ENCODE results near the gene ELMO1.

ELMO1 gene

GRCh38 chr7:37089972-37090371 lies 358.7 kb downstream of the ELMO1 start:
- 0 out of 3 replicates have a peak, but pooled peaks have one; percentile 33 for ATAC-seq (ENCODE audit: low read depth)
- no peaks in the 10 kb centered on the region for H3K9me3 ChIP-seq (ENCODE audit: severe bottlenecking)
- no peaks in the 10 kb centered on the region for H3K4me1 ChIP-seq (ENCODE audit: insufficient read depth, poor library complexity, severe bottlenecking)
- no peaks in the 10 kb centered on the region for H3K36me3 ChIP-seq (ENCODE audit: low read depth)
- H3K27me3 ChIP-seq (ENCODE audit: insufficient read depth, poor library complexity, severe bottlenecking) = no peaks in the 10 kb centered on the region
- no peak overlapping the region for H3K4me3 ChIP-seq (ENCODE audit: severe bottlenecking)
- H3K27ac ChIP-seq (ENCODE audit: poor library complexity, severe bottlenecking) = no peak overlapping the region
- DNase-seq (ENCODE audit: low spot score) = no peak
- no peak for TF ChIP-seq CTCF (IDR thresholded peaks at IDR 0.05; ENCODE audit: poor library complexity, severe bottlenecking)

- TF ChIP-seq CTCF (IDR thresholded peaks at IDR 0.05; ENCODE audit: poor library complexity, severe bottlenecking) = no peak
- no peak overlapping the region for H3K27ac ChIP-seq (ENCODE audit: poor library complexity, severe bottlenecking)
- ATAC-seq (ENCODE audit: low read depth) = no peak
Measured at GRCh38 chr7:37085600-37085999, 363.1 kb downstream of the ELMO1 start.

GRCh38 chr7:37084303-37084702 lies 364.4 kb downstream of the ELMO1 start:
- Histone ChIP-seq H3K4me3 (ENCODE audit: severe bottlenecking) (no peak overlapping the region), H3K27me3 (ENCODE audit: insufficient read depth, poor library complexity, severe bottlenecking) (no peaks in the 10 kb centered on the region), H3K27ac (ENCODE audit: poor library complexity, severe bottlenecking) (no peak overlapping the region), H3K36me3 (ENCODE audit: low read depth) (no peaks in the 10 kb centered on the region), H3K4me1 (ENCODE audit: insufficient read depth, poor library complexity, severe bottlenecking) (no peaks in the 10 kb centered on the region), H3K9me3 (ENCODE audit: severe bottlenecking) (no peaks in the 10 kb centered on the region)
- ATAC-seq (ENCODE audit: low read depth) (no peak), DNase-seq (ENCODE audit: low spot score) (no peak)
- no peak for TF ChIP-seq CTCF (IDR thresholded peaks at IDR 0.05; ENCODE audit: poor library complexity, severe bottlenecking)

More at GRCh38 chr7:37085600-37085999, 363.1 kb downstream of the ELMO1 start:
- Histone ChIP-seq H3K4me1 (ENCODE audit: insufficient read depth, poor library complexity, severe bottlenecking) (no peaks in the 10 kb centered on the region), H3K36me3 (ENCODE audit: low read depth) (no peaks in the 10 kb centered on the region), H3K9me3 (ENCODE audit: severe bottlenecking) (no peaks in the 10 kb centered on the region), H3K4me3 (ENCODE audit: severe bottlenecking) (no peak overlapping the region), H3K27me3 (ENCODE audit: insufficient read depth, poor library complexity, severe bottlenecking) (no peaks in the 10 kb centered on the region)
- DNase-seq (ENCODE audit: low spot score) = no peak

- TF ChIP-seq CTCF (IDR thresholded peaks at IDR 0.05; ENCODE audit: poor library complexity, severe bottlenecking) = no peak
Measured at GRCh38 chr7:37083311-37084096, 365.2 kb downstream of the ELMO1 start.

GRCh38 chr7:37081436-37081835 lies 367.2 kb downstream of the ELMO1 start:
- Histone ChIP-seq H3K27ac (ENCODE audit: poor library complexity, severe bottlenecking) (no peak overlapping the region), H3K9me3 (ENCODE audit: severe bottlenecking) (no peaks in the 10 kb centered on the region), H3K27me3 (ENCODE audit: insufficient read depth, poor library complexity, severe bottlenecking) (no peaks in the 10 kb centered on the region), H3K4me1 (ENCODE audit: insufficient read depth, poor library complexity, severe bottlenecking) (no peaks in the 10 kb centered on the region), H3K4me3 (ENCODE audit: severe bottlenecking) (no peak overlapping the region), H3K36me3 (ENCODE audit: low read depth) (no peaks in the 10 kb centered on the region)
- DNase-seq (ENCODE audit: low spot score) = no peak
- ATAC-seq (ENCODE audit: low read depth) = no peak
- TF ChIP-seq CTCF (IDR thresholded peaks at IDR 0.05; ENCODE audit: poor library complexity, severe bottlenecking) = no peak

More at GRCh38 chr7:37083311-37084096, 365.2 kb downstream of the ELMO1 start:
- no peaks in the 10 kb centered on the region for H3K9me3 ChIP-seq (ENCODE audit: severe bottlenecking)
- DNase-seq (ENCODE audit: low spot score) = no peak
- no peaks in the 10 kb centered on the region for H3K4me1 ChIP-seq (ENCODE audit: insufficient read depth, poor library complexity, severe bottlenecking)
- H3K27me3 ChIP-seq (ENCODE audit: insufficient read depth, poor library complexity, severe bottlenecking) = no peaks in the 10 kb centered on the region
- H3K4me3 ChIP-seq (ENCODE audit: severe bottlenecking) = no peak overlapping the region
- ATAC-seq (ENCODE audit: low read depth) = no peak
- H3K27ac ChIP-seq (ENCODE audit: poor library complexity, severe bottlenecking) = no peak overlapping the region
- H3K36me3 ChIP-seq (ENCODE audit: low read depth) = no peaks in the 10 kb centered on the region

Data from RWPE2 (cell line).